HCT116 (cell line): Measurements from ENCODE around the gene DTNB. TPM values are rescaled to one million over a fixed set of nuclear protein-coding genes. Genes with fewer than 3 reads are reported as not detected.

Experiments used
- ATAC-seq: fragments of 200-7000 bp; cut with Tn5 transposase; 2 replicates; pipeline ENCODE4 v1.9.1; 2020; ENCODE audit warnings: mild to moderate bottlenecking, moderate library complexity
- BruUV-seq: library from RNA; stranded (reverse); fragments of 400-500 nt; replicated peaks from 2 replicates; lab custom pipeline; 2021; lab: Mats Ljungman, UMichigan
- CTCF ChIA-PET: fragments of 300-600 bp; sonication (Branson Sonifier 250); formaldehyde crosslinking; loops from one replicate; lab custom pipeline; 2021; ENCODE audit warnings: antibody characterized with exemption; lab: Charles Lee
- POLR2A ChIA-PET: fragments of 300-600, 350-600 bp; sonication (Branson Sonifier 250); formaldehyde crosslinking; loops from one replicate; lab custom pipeline; 2021; ENCODE audit warnings: antibody characterized with exemption; lab: Charles Lee
- RAD21 ChIA-PET, 2 experiments: fragments of 300-600 bp; sonication (Branson Sonifier 250); formaldehyde crosslinking; loops; one replicate each; lab custom pipeline; 2023; ENCODE audit warnings: low total read pairs in 2 of 2; ENCODE audit not compliant: uncharacterized antibody in 2 of 2, unreplicated experiment in 2 of 2, low non-redundant PET in 1 of 2; lab: Charles Lee
- DNase-seq: peaks from one replicate; pipeline ENCODE4 v3.0.0-alpha.2; 2010; ENCODE audit warnings: low read depth, low spot score
- H2AFZ ChIP-seq: fragments of 200-600 bp; shearing (Covaris generic), sonication (generic); 2 replicates; pipeline ENCODE4 v1.6.1; 2017; ENCODE audit warnings: low read depth, mixed run types, mixed read lengths, antibody characterized with exemption, low read length; ENCODE audit not compliant: poor library complexity, severe bottlenecking
- H3K27ac ChIP-seq: 2 replicates; pipeline ENCODE4 v1.5.1; 2012; ENCODE audit warnings: low read depth, low read length
- H3K27me3 ChIP-seq: fragments of 200-600 bp; sonication (generic); 2 replicates; pipeline ENCODE4 v1.6.1; 2016; ENCODE audit warnings: mixed run types, low read length, mixed read lengths; ENCODE audit not compliant: insufficient read depth
- H3K36me3 ChIP-seq, 2 experiments: fragments of 200-500 bp in 1 of 2; fragments of 200-600 bp in 1 of 2; sonication (Bioruptor generic) in 1 of 2; sonication (generic) in 1 of 2; 2 replicates each; pipeline versions ENCODE4 v1.5.1 to v1.6.1; 2014 to 2016; ENCODE audit warnings: low read length in 2 of 2, inconsistent platforms in 1 of 2, mixed read lengths in 1 of 2, mixed run types in 1 of 2; ENCODE audit not compliant: insufficient read depth in 2 of 2, control insufficient read depth in 1 of 2
- H3K4me1 ChIP-seq, 2 experiments: fragments of 200-600 bp in 1 of 2; sonication (generic) in 1 of 2; 2 replicates each; pipeline versions ENCODE4 v1.5.1 to v1.6.1; 2012 to 2017; ENCODE audit warnings: low read length in 2 of 2, inconsistent platforms in 1 of 2, mild to moderate bottlenecking in 1 of 2, mixed read lengths in 1 of 2, mixed run types in 1 of 2, moderate library complexity in 1 of 2; ENCODE audit not compliant: insufficient read depth in 2 of 2, control insufficient read depth in 1 of 2
- H3K4me2 ChIP-seq: fragments of 200-600 bp; sonication (generic); 2 replicates; pipeline ENCODE4 v1.6.1; 2017; ENCODE audit warnings: mixed run types, low read length, mixed read lengths
- H3K4me3 ChIP-seq, 2 experiments: fragments of 200-600 bp in 1 of 2; sonication (generic) in 1 of 2; replicated peaks in 1 of 2; 2 replicates each; pipeline ENCODE4 v1.5.1; 2011 to 2016; ENCODE audit warnings: low read length in 2 of 2, control low read depth in 1 of 2, low read depth in 1 of 2, mild to moderate bottlenecking in 1 of 2, mixed read lengths in 1 of 2, mixed run types in 1 of 2
- H3K79me2 ChIP-seq: fragments of 200-600 bp; sonication (generic); 2 replicates; pipeline ENCODE4 v1.6.1; 2017; ENCODE audit warnings: mild to moderate bottlenecking, mixed run types, low read length, moderate library complexity, mixed read lengths; ENCODE audit not compliant: insufficient read depth
- H3K9ac ChIP-seq: fragments of 200-600 bp; sonication (generic); 2 replicates; pipeline ENCODE4 v1.6.1; 2016; ENCODE audit warnings: low read length, mixed read lengths
- H3K9me2 ChIP-seq: fragments of 200-600 bp; sonication (generic), shearing (Covaris generic); 2 replicates; pipeline ENCODE4 v1.6.1; 2017; ENCODE audit warnings: mixed run types, mild to moderate bottlenecking, moderate library complexity; ENCODE audit not compliant: insufficient read depth
- H3K9me3 ChIP-seq, 2 experiments: fragments of 200-500 bp in 1 of 2; fragments of 200-600 bp in 1 of 2; sonication (Bioruptor generic) in 1 of 2; sonication (generic) in 1 of 2; 2 replicates each; pipeline ENCODE4 v1.6.1; 2014 to 2017; ENCODE audit warnings: low read length in 2 of 2, mixed read lengths in 2 of 2, inconsistent platforms in 1 of 2, low read depth in 1 of 2, mild to moderate bottlenecking in 1 of 2, mixed run types in 1 of 2, moderate library complexity in 1 of 2; ENCODE audit not compliant: control insufficient read depth in 1 of 2, insufficient read depth in 1 of 2
- H4K20me1 ChIP-seq: fragments of 200-600 bp; sonication (generic), shearing (Covaris generic); 2 replicates; pipeline ENCODE4 v1.6.1; 2017; ENCODE audit warnings: mixed run types, mild to moderate bottlenecking, moderate library complexity; ENCODE audit not compliant: insufficient read depth
- ATF3 ChIP-seq: IDR thresholded peaks from 2 replicates; pipeline ENCODE4 v1.6.1; 2012
- CBX3 ChIP-seq: IDR thresholded peaks from 2 replicates; pipeline ENCODE4 v1.6.1; 2012; ENCODE audit warnings: low read depth
- CEBPB ChIP-seq: IDR thresholded peaks from 2 replicates; pipeline ENCODE4 v1.6.1; 2012; ENCODE audit warnings: low read depth
- EGR1 ChIP-seq: IDR thresholded peaks from 2 replicates; pipeline ENCODE4 v1.6.1; 2012; ENCODE audit warnings: low read depth
- EZH2phosphoT487 ChIP-seq: fragments of 200-600 bp; IDR thresholded peaks from 2 replicates; pipeline ENCODE4 v1.6.1; 2018; ENCODE audit warnings: antibody characterized with exemption, borderline replicate concordance
- FOSL1 ChIP-seq: IDR thresholded peaks from 2 replicates; pipeline ENCODE4 v1.6.1; 2012; ENCODE audit warnings: low read depth
- POLR2AphosphoS5 ChIP-seq: IDR thresholded peaks from 2 replicates; pipeline ENCODE4 v1.6.1; 2011; ENCODE audit warnings: mild to moderate bottlenecking, low read depth, low read length, moderate library complexity
- RAD21 ChIP-seq: IDR thresholded peaks from 2 replicates; pipeline ENCODE4 v1.6.1; 2012; ENCODE audit warnings: low read depth, mild to moderate bottlenecking
- SIN3A ChIP-seq: IDR thresholded peaks from 2 replicates; pipeline ENCODE4 v1.6.1; 2012; ENCODE audit warnings: low read depth
- SP1 ChIP-seq: IDR thresholded peaks from 2 replicates; pipeline ENCODE4 v1.6.1; 2012; ENCODE audit warnings: low read depth
- YY1 ChIP-seq: IDR thresholded peaks from 2 replicates; pipeline ENCODE4 v1.6.1; 2011; ENCODE audit warnings: low read length, low read depth, moderate library complexity, mild to moderate bottlenecking; ENCODE audit not compliant: insufficient replicate concordance; ENCODE audit errors: extremely low read depth
- ZFX ChIP-seq: fragments of 450-650 bp; IDR thresholded peaks from 2 replicates; pipeline ENCODE4 v1.6.1; 2017
- ZNF274 ChIP-seq: fragments of 200-500 bp; sonication (Bioruptor generic); IDR thresholded peaks from 2 replicates; pipeline ENCODE4 v1.6.1; 2014; ENCODE audit warnings: mild to moderate bottlenecking, low read depth, low read length, inconsistent platforms
- intact Hi-C: fragments of 100-400 bp; cut with micrococcal nuclease; formaldehyde crosslinking; loops from 2 replicates; pipeline ENCODE4 v1.10.0; 2022
- total RNA-seq: library from RNA; stranded (reverse); gene quantifications from one replicate; pipeline ENCODE4 v1.2.1, GENCODE V29; 2021; ENCODE audit not compliant: unreplicated experiment
- TF ChIP-seq, protein P1 (sequence below), 3 experiments: fragments of 200-600 bp in 1 of 3; sonication (generic) in 1 of 3; IDR thresholded peaks in 2 of 3; conservative IDR thresholded peaks in 1 of 3; 2 replicates each; pipeline ENCODE4 v1.5.1; 2012 to 2017; ENCODE audit warnings: low read depth in 2 of 3, low read length in 2 of 3, antibody characterized with exemption in 1 of 3, borderline replicate concordance in 1 of 3, control low read depth in 1 of 3, mild to moderate bottlenecking in 1 of 3, mixed read lengths in 1 of 3, mixed run types in 1 of 3, moderate library complexity in 1 of 3; ENCODE audit not compliant: insufficient read depth in 1 of 3
- TF ChIP-seq, protein P2 (sequence below): IDR thresholded peaks from 2 replicates; pipeline ENCODE4 v1.6.1; 2012

Gene DTNB
- total RNA-seq, 1 experiment from 2014 or later: 30.2 TPM

GRCh38 chr2:25664965-25665307, 8.4 kb downstream of the DTNB start:
- Histone ChIP-seq H4K20me1 (no peaks in the 10 kb centered on the region), H3K9ac (0 out of 2 replicates have a peak overlapping the region, but pooled peaks have one; percentile 38), H3K27me3 (no peaks in the 10 kb centered on the region), H3K4me1 (peaks cover 10 to 16% of the 10 kb centered on the region in 2 experiments)
- ChIA-PET RAD21 (interaction anchor here (0.7 to 1.7 kb wide), 4 partner anchors 37 to 61 kb away, joined by 3 to 14 read pairs (median 8); no protein-coding TSS in a partner anchor), POLR2A (interaction anchor here (1.1 to 1.2 kb wide), 2 partner anchors 11 to 58 kb away, joined by 3 read pairs; no protein-coding TSS in a partner anchor), CTCF (interaction anchor here (0.7 to 3.4 kb wide), 19 partner anchors 9 to 499 kb away, joined by 3 to 87 read pairs (median 4); partner anchors contain the start of gene DTNB)
- peak; percentile 48 for ATAC-seq
- intact Hi-C loops: loop anchor here (1.0 to 10.0 kb wide), 2 partner anchors 58 to 360 kb away; no protein-coding TSS in a partner anchor
- TF ChIP-seq POLR2AphosphoS5 (no peak), CEBPB (no peak), RAD21 (no peak), ZNF274 (no peak), ZFX (no peak), FOSL1 (no peak), EZH2phosphoT487 (no peak), YY1 (no peak), EGR1 (no peak), SIN3A (no peak), SP1 (no peak), ATF3 (no peak), CBX3 (no peak)
- TF ChIP-seq, protein P1, sequence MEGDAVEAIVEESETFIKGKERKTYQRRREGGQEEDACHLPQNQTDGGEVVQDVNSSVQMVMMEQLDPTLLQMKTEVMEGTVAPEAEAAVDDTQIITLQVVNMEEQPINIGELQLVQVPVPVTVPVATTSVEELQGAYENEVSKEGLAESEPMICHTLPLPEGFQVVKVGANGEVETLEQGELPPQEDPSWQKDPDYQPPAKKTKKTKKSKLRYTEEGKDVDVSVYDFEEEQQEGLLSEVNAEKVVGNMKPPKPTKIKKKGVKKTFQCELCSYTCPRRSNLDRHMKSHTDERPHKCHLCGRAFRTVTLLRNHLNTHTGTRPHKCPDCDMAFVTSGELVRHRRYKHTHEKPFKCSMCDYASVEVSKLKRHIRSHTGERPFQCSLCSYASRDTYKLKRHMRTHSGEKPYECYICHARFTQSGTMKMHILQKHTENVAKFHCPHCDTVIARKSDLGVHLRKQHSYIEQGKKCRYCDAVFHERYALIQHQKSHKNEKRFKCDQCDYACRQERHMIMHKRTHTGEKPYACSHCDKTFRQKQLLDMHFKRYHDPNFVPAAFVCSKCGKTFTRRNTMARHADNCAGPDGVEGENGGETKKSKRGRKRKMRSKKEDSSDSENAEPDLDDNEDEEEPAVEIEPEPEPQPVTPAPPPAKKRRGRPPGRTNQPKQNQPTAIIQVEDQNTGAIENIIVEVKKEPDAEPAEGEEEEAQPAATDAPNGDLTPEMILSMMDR (IDR thresholded peaks at IDR 0.05 in 2 of 3, conservative IDR thresholded peaks at IDR 0.05 in 1 of 3; ENCODE audit: borderline replicate concordance in 1 of 3, insufficient read depth in 1 of 3, low read depth in 2 of 3, low read length in 2 of 3): no peak; a peak in 1 of 6 replicates
- TF ChIP-seq, protein P2, sequence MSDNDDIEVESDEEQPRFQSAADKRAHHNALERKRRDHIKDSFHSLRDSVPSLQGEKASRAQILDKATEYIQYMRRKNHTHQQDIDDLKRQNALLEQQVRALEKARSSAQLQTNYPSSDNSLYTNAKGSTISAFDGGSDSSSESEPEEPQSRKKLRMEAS: no peak
- TF ChIP-seq, all 23 proteins: peak for 0
- Histone ChIP-seq H2AFZ (no peak overlapping the region), H3K27ac (no peak overlapping the region; the same call in 1 of the 2 replicates), H3K9me3 (no peaks in the 10 kb centered on the region), H3K36me3 (no peaks in the 10 kb centered on the region), H3K9me2 (no peaks in the 10 kb centered on the region), H3K79me2 (peaks cover 42% of the 10 kb centered on the region), H3K4me2 (peak overlapping the region; percentile 74), H3K4me3 (0 out of 4 replicates have a peak overlapping the region, but pooled peaks of 1 of the 2 experiments have one; percentile 33)
- no peak for DNase-seq
- BruUV-seq: no TSS peak
